Ovary (tissue), 9 donors: ENCODE results near the gene NSMF. TPM values are rescaled to one million over a fixed set of nuclear protein-coding genes. Genes with fewer than 3 reads are reported as not detected.

ENCODE experiments used
- DNase-seq, 5 donors: peaks; one replicate each; pipeline ENCODE4 v3.0.0-alpha.2; 2019 to 2020
- H3K27ac ChIP-seq, 2 donors: fragments of 200-600 bp; one replicate each; pipeline versions ENCODE4 v1.5.1 to v1.8.0; 2019 to 2022
- H3K27me3 ChIP-seq: fragments of 200-600 bp; one replicate; pipeline ENCODE4 v1.8.0; 2022
- H3K36me3 ChIP-seq: fragments of 200-600 bp; sonication (generic); one replicate; pipeline ENCODE4 v1.5.1; 2019
- H3K4me1 ChIP-seq: one replicate; pipeline ENCODE4 v1.8.1; 2013; ENCODE audit warnings: mild to moderate bottlenecking, moderate library complexity; ENCODE audit not compliant: insufficient read depth
- H3K4me3 ChIP-seq: fragments of 200-600 bp; sonication (generic); one replicate; pipeline ENCODE4 v1.5.1; 2017
- H3K9me3 ChIP-seq, 2 donors: fragments of 200-600 bp in 1 of 2; sonication (generic) in 1 of 2; one replicate each; pipeline versions ENCODE4 v1.5.1 to v1.8.1; 2013 to 2019; ENCODE audit warnings: mild to moderate bottlenecking in 1 of 2, moderate library complexity in 1 of 2
- CTCF ChIP-seq, 3 donors: fragments of 450-650 bp in 2 of 3; fragments of 200-600 bp in 1 of 3; IDR thresholded peaks; one replicate each; pipeline versions ENCODE4 v1.5.1 to v1.8.0; 2016 to 2022; ENCODE audit warnings: antibody characterized with exemption in 3 of 3, mild to moderate bottlenecking in 1 of 3
- EP300 ChIP-seq: sonication (generic); formaldehyde crosslinking; IDR thresholded peaks from one replicate; pipeline ENCODE4 v1.6.1; 2017; ENCODE audit warnings: antibody characterized with exemption
- POLR2A ChIP-seq: fragments of 450-650 bp; IDR thresholded peaks from one replicate; pipeline ENCODE4 v1.6.1; 2017; ENCODE audit warnings: antibody characterized with exemption, mild to moderate bottlenecking, moderate library complexity
- WGBS, 3 donors: extraction: QIAGEN DNeasy Blood & Tissue Kit in 1 of 3; methylation state at CpG; one replicate each; pipeline versions ENCODE4 v1.1.5 to v1.1.7; 2013 to 2017; 5-methylcytosine and 5-hydroxymethylcytosine counted together
- intact Hi-C, 4 donors: fragments of 100-400 bp; cut with DNase I; formaldehyde crosslinking; loops; one replicate each; pipeline versions ENCODE4 v1.11.0 to v1.15.1; 2022 to 2023
- polyA plus RNA-seq, 2 donors: library from polyadenylated mRNA; stranded (reverse); fragments of 200-250 nt in 1 of 2; fragments of 350-450 nt in 1 of 2; fragmentation: Illumina TruSeq in 1 of 2; extraction: RNeasy Lipid Tissue Mini Kit (QIAGEN cat#74804) in 1 of 2; gene quantifications; one replicate each; pipeline ENCODE4 v1.2.3, GENCODE V29; 2013 to 2014
- total RNA-seq, 7 donors: library from RNA; depleted of rRNA in 2 of 7; stranded (reverse); fragments of >200 nt in 2 of 7; fragmentation: NEBNext Ultra II Directional in 3 of 7; extraction: Animal tissue kit (Norgen Biotek cat#: 25700) in 3 of 7; gene quantifications; one replicate each; pipeline versions ENCODE4 v1.1.0 to v1.2.4, GENCODE V29; 2016 to 2023
- donor health status: DM: no; HTN: no; CAD: no; lungs with moderate emphysema.
- donor health status: DM: no; HTN: no; CAD: no.
- donor health status: Bipolar disorder and iron deficiency.
- donor health status: DM: yes; HTN: yes; CAD: no.
- donor health status: DM: no; HTN: no; CAD: no.
- donor health status: DM: yes; HTN: yes; CAD: no.

Gene NSMF
- total and polyA plus RNA-seq, 9 donors, result 22.9 to 50.3 (median 29.5) TPM

DNA sequence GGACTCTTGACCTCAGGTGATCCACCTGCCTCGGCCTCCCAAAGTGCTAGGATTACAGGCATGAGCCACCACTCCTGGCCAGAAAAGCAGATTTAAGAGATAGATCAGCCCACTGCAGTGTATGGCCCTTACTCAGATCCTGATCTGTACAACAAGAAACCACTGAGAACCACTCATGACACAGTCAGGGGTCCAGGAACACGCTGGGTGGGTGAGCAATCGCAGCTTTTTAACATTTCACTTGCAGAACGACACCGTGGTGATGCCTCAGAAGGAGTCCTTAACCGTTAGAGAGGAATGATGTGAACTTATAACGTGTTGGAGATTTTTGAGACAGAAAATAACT is 45.3 kb upstream of the NSMF start:
- DNase-seq, result no peak
- TF ChIP-seq CTCF (IDR thresholded peaks at IDR 0.05) (no peak), EP300 (no peak), POLR2A (no peak)
- no peak overlapping the region for H3K27ac ChIP-seq
- WGBS, 3 donors, result 87 to 90% (median 88%) methylated on average over 7 of the region's 7 CpGs
- no peaks in the 10 kb centered on the region for H3K36me3 ChIP-seq
- H3K4me1 ChIP-seq, result no peaks in the 10 kb centered on the region
- no peaks in the 10 kb centered on the region for H3K9me3 ChIP-seq
- no peak overlapping the region for H3K4me3 ChIP-seq
- no peaks in the 10 kb centered on the region for H3K27me3 ChIP-seq
- intact Hi-C loops, result no loop called here

DNA sequence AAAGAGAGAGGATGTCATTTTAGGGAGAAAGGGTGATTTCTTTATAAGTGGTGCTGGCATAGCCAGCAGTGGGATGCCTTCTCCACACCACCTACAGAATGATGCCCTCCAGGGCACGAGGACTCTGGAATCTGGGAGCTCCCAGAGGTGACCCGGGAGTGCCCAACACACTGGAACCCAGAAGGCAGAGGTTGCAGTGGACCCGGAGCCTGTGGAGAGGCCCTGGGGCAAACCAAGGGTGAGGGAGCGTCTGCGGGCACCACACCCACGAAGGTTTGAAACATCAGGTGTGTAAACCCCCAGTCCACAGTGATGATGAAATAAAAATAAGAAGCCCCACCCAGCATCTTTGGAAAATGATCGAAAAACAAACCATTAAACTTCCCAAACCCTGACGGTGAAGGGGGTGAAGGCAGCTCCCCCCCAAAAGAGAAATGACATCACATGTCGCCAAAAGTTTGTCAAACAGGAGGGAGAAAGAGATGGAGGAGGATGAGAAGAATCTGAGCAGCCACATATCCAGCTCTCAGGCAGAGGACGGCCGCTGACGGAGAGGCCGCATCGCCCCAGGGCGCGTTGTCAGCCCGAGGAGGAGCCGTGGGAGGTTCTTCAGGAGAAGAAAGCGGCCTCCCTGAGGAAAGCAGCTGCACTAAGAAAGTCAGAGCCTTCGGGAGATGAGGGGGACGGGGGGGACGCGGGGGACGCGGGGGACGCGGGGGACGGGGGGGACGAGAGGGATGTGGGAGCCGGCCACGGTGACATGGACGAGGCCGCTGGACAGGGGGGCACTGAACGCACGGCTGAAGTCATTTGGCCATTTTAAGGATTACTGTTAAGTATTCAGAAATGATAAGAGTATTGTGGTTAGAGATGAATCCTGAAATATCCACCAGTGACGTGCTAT is 43.1 kb upstream of the NSMF start:
- Histone ChIP-seq H3K27me3 (no peaks in the 10 kb centered on the region), H3K4me3 (no peak overlapping the region), H3K9me3 (no peaks in the 10 kb centered on the region), H3K4me1 (no peaks in the 10 kb centered on the region), H3K36me3 (no peaks in the 10 kb centered on the region), H3K27ac (no peak overlapping the region)
- WGBS, 3 donors, result 56 to 85% (median 81%) methylated on average over 36 of the region's 36 CpGs
- intact Hi-C loops, result no loop called here
- no peak for DNase-seq
- TF ChIP-seq EP300, result no peak
- no peak for TF ChIP-seq CTCF (IDR thresholded peaks at IDR 0.05)
- no peak for TF ChIP-seq POLR2A

DNA sequence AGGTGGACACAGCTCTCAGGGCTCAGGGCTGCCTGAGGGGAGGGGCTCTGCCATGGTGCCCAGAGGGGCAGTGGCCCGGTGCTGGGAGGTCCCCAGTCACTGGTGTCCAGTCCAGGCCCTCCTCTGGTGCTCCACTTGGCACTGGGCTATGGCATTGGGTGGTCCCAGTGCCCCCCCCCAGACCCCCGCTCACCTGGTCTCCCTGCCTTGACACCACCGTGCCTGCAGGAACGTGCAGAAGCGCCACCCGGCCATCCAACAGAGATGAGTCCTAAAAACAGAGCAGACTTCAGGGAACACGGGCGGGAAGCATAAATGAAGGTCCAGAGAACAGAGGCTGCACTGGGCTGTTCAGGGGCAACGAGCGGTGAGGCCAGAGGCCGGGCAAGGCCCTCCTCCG is 42.3 kb upstream of the NSMF start:
- intact Hi-C loops, result no loop called here
- DNase-seq, result no peak
- Histone ChIP-seq H3K4me1 (no peaks in the 10 kb centered on the region), H3K27me3 (no peaks in the 10 kb centered on the region), H3K9me3 (no peaks in the 10 kb centered on the region), H3K27ac (no peak overlapping the region), H3K4me3 (no peak overlapping the region), H3K36me3 (no peaks in the 10 kb centered on the region)
- 90 to 91% (median 91%) methylated on average over 12 of the region's 12 CpGs for whole genome bisulfite sequencing, 3 donors
- no peak for TF ChIP-seq EP300
- no peak for TF ChIP-seq CTCF (IDR thresholded peaks at IDR 0.05)
- TF ChIP-seq POLR2A, result no peak

DNA sequence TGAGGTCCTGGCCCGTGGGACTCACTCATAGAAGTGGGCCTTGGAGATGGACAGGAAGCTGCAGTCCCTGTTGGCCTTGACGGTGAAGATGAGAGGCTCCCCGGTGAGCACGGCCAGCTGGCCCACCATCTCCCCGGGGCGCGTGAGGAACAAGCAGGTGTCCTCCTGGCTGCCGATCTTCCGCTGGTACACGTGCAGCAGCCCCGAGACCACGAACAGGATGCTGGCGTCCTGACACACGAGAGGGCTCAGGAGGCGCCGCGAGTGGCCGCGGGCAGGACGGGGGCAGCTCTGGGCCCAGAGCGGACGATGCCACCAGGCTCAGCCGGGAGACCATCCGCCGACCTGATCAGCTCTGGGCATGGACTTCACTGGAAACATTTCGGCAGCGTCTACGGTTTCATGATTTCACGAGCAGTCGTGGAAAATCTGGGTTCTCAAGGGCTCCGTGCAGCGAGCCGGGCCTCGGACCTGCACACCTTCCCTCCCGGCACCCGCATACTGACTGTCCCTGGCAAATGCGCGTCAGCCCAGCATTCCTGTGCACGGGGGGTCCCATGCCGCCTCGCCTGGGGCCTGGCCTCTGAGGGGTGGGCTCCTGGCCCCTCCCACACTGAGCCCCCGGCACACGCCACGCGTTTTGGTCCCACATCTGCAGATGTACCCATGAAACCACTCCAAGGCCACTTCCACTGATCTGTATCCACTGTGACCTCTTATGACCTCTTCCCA is 41.7 kb upstream of the NSMF start:
- Histone ChIP-seq H3K9me3 (no peaks in the 10 kb centered on the region), H3K27me3 (no peaks in the 10 kb centered on the region), H3K4me1 (no peaks in the 10 kb centered on the region), H3K4me3 (no peak overlapping the region), H3K27ac (no peak overlapping the region), H3K36me3 (no peaks in the 10 kb centered on the region)
- no peak for TF ChIP-seq POLR2A
- TF ChIP-seq CTCF (IDR thresholded peaks at IDR 0.05), result no peak
- no peak for TF ChIP-seq EP300
- DNase-seq, result no peak
- intact Hi-C loops, result no loop called here
- 93 to 95% (median 94%) methylated on average over 45 of the region's 45 CpGs for WGBS, 3 donors
